H1 (cell line): ENCODE measurements around the gene RAB3GAP2. TPM values are rescaled to one million over a fixed set of nuclear protein-coding genes. Genes with fewer than 3 reads are reported as not detected.

Experiments
- CTCF ChIA-PET: fragments of 300-600 bp; sonication (Branson Sonifier 250); formaldehyde crosslinking; loops from one replicate; lab custom pipeline; 2021; ENCODE audit not compliant: partially characterized antibody; lab: Charles Lee
- POLR2A ChIA-PET: fragments of 300-600 bp; sonication (Branson Sonifier 250); formaldehyde crosslinking; loops from one replicate; lab custom pipeline; 2021; ENCODE audit warnings: inconsistent platforms; ENCODE audit not compliant: partially characterized antibody; lab: Charles Lee
- DNase-seq, 2 experiments: peaks; one replicate each; pipeline versions ENCODE4 v3.0.0 to v3.0.0-alpha.2; 2010 to 2022; ENCODE audit warnings: low spot score in 2 of 2, low read depth in 1 of 2, mixed read lengths in 1 of 2
- FAIRE-seq: peaks from 2 replicates; lab custom pipeline; 2011; peaks lifted over from hg19 to GRCh38; lab: Jason Lieb, UNC
- H2AFZ ChIP-seq: 2 replicates; pipeline ENCODE4 v1.8.1; 2012; ENCODE audit warnings: low read length, inconsistent platforms
- H2AK5ac ChIP-seq: 2 replicates; pipeline ENCODE4 v1.6.1; 2013; ENCODE audit warnings: low read depth, low read length
- H2BK120ac ChIP-seq: replicated peaks from 2 replicates; pipeline ENCODE3; 2013; ENCODE audit warnings: low read depth, low read length, inconsistent platforms
- H2BK12ac ChIP-seq: 2 replicates; pipeline ENCODE4 v1.6.1; 2013; ENCODE audit warnings: low read depth, low read length
- H2BK15ac ChIP-seq: 2 replicates; pipeline ENCODE4 v1.6.1; 2013; ENCODE audit warnings: low read length
- H2BK20ac ChIP-seq: 2 replicates; pipeline ENCODE4 v1.6.1; 2013; ENCODE audit warnings: low read length
- H2BK5ac ChIP-seq: 2 replicates; pipeline ENCODE4 v1.6.1; 2013; ENCODE audit warnings: low read depth, low read length
- H3K14ac ChIP-seq: 2 replicates; pipeline ENCODE4 v1.6.1; 2013; ENCODE audit warnings: inconsistent platforms; ENCODE audit not compliant: insufficient read length
- H3K18ac ChIP-seq: 2 replicates; pipeline ENCODE4 v1.6.1; 2013; ENCODE audit warnings: low read length; ENCODE audit errors: extremely low read depth
- H3K23ac ChIP-seq: 2 replicates; pipeline ENCODE4 v1.6.1; 2013; ENCODE audit warnings: inconsistent platforms; ENCODE audit not compliant: insufficient read length
- H3K23me2 ChIP-seq: 2 replicates; pipeline ENCODE4 v1.6.1; 2013; ENCODE audit warnings: low read depth, low read length
- H3K27ac ChIP-seq: 2 replicates; pipeline ENCODE4 v1.6.1; 2011; ENCODE audit warnings: low read depth, low read length, inconsistent platforms
- H3K27me3 ChIP-seq, 4 experiments: replicated peaks in 1 of 4; 1 replicate in 1 of 4; 2 replicates in 3 of 4; pipeline versions ENCODE4 v1.6.1 to v1.8.1; 2011 to 2013; ENCODE audit warnings: low read length in 3 of 4, mild to moderate bottlenecking in 3 of 4, inconsistent platforms in 2 of 4, mixed read lengths in 2 of 4, moderate library complexity in 1 of 4; ENCODE audit not compliant: control insufficient read depth in 3 of 4, insufficient read depth in 3 of 4; ENCODE audit errors: extremely low read depth in 1 of 4
- H3K36me3 ChIP-seq, 4 experiments: 2 replicates each; pipeline versions ENCODE4 v1.6.1 to v1.8.1; 2011 to 2013; ENCODE audit warnings: mild to moderate bottlenecking in 4 of 4, low read length in 3 of 4, moderate library complexity in 2 of 4, control low read depth in 1 of 4, inconsistent platforms in 1 of 4; ENCODE audit not compliant: insufficient read depth in 4 of 4, control insufficient read depth in 2 of 4
- H3K4ac ChIP-seq: replicated peaks from 2 replicates; pipeline ENCODE3; 2013; ENCODE audit warnings: low read length, low read depth, mixed read lengths, inconsistent platforms; ENCODE audit not compliant: insufficient read length
- H3K4me1 ChIP-seq, 4 experiments: replicated peaks in 1 of 4; 1 replicate in 1 of 4; 2 replicates in 3 of 4; pipeline versions ENCODE4 v1.6.1 to v1.8.1; 2011 to 2013; ENCODE audit warnings: low read length in 3 of 4, inconsistent platforms in 2 of 4, mixed read lengths in 1 of 4; ENCODE audit not compliant: insufficient read depth in 4 of 4, control insufficient read depth in 3 of 4
- H3K4me2 ChIP-seq, 2 experiments: 2 replicates each; pipeline versions ENCODE4 v1.6.1 to v1.8.1; 2011 to 2013; ENCODE audit warnings: low read depth in 2 of 2, low read length in 2 of 2, control low read depth in 1 of 2, inconsistent platforms in 1 of 2, mild to moderate bottlenecking in 1 of 2; ENCODE audit not compliant: insufficient read depth in 1 of 2
- H3K4me3 ChIP-seq, 4 experiments: fragments of 200-600, 300-600 bp in 1 of 4; sonication (generic), shearing (Covaris generic), sonication (Bioruptor Twin) in 1 of 4; 2 replicates each; pipeline versions ENCODE4 v1.5.1 to v1.8.1; 2011 to 2016; ENCODE audit warnings: low read length in 4 of 4, low read depth in 3 of 4, control low read depth in 2 of 4, inconsistent platforms in 2 of 4, mild to moderate bottlenecking in 2 of 4, mixed read lengths in 1 of 4, moderate library complexity in 1 of 4; ENCODE audit not compliant: insufficient read depth in 2 of 4; ENCODE audit errors: extremely low read depth in 1 of 4
- H3K56ac ChIP-seq: replicated peaks from 2 replicates; pipeline ENCODE3; 2013; ENCODE audit warnings: low read depth, mild to moderate bottlenecking, mixed read lengths, low read length, inconsistent platforms; ENCODE audit not compliant: insufficient read length
- H3K79me1 ChIP-seq: 2 replicates; pipeline ENCODE4 v1.6.1; 2013; ENCODE audit warnings: low read depth, low read length, control low read depth
- H3K79me2 ChIP-seq, 2 experiments: 2 replicates each; pipeline versions ENCODE4 v1.6.1 to v1.8.1; 2012 to 2013; ENCODE audit warnings: low read length in 2 of 2, mild to moderate bottlenecking in 2 of 2, inconsistent platforms in 1 of 2; ENCODE audit not compliant: insufficient read depth in 2 of 2, control insufficient read depth in 1 of 2
- H3K9ac ChIP-seq, 4 experiments: replicated peaks in 1 of 4; 1 replicate in 1 of 4; 2 replicates in 3 of 4; pipeline versions ENCODE4 v1.6.1 to v1.8.1; 2011 to 2013; ENCODE audit warnings: low read depth in 3 of 4, low read length in 3 of 4, control low read depth in 2 of 4, mild to moderate bottlenecking in 2 of 4, moderate library complexity in 2 of 4, inconsistent platforms in 1 of 4; ENCODE audit errors: extremely low read depth in 1 of 4
- H3K9me3 ChIP-seq, 2 experiments: 2 replicates each; pipeline versions ENCODE4 v1.6.1 to v1.8.1; 2012 to 2013; ENCODE audit warnings: mild to moderate bottlenecking in 2 of 2, moderate library complexity in 2 of 2, control low read depth in 1 of 2, inconsistent platforms in 1 of 2, low read depth in 1 of 2, low read length in 1 of 2, mixed read lengths in 1 of 2; ENCODE audit not compliant: insufficient read depth in 2 of 2
- H4K20me1 ChIP-seq, 2 experiments: replicated peaks in 1 of 2; 2 replicates each; pipeline versions ENCODE3 to v1.8.1; 2011 to 2013; ENCODE audit warnings: inconsistent platforms in 2 of 2, low read length in 2 of 2, mild to moderate bottlenecking in 1 of 2; ENCODE audit not compliant: insufficient read depth in 2 of 2, control insufficient read depth in 1 of 2
- H4K5ac ChIP-seq: 2 replicates; pipeline ENCODE4 v1.6.1; 2013; ENCODE audit warnings: low read length, low read depth, mixed read lengths, inconsistent platforms; ENCODE audit not compliant: insufficient read length
- H4K8ac ChIP-seq: 2 replicates; pipeline ENCODE4 v1.8.0; 2013; ENCODE audit warnings: mild to moderate bottlenecking, moderate library complexity, low read length, inconsistent platforms; ENCODE audit not compliant: insufficient read depth; ENCODE audit errors: extremely low read depth
- H4K91ac ChIP-seq: replicated peaks from 2 replicates; pipeline ENCODE3; 2013; ENCODE audit warnings: low read length, mixed read lengths, inconsistent platforms; ENCODE audit not compliant: insufficient read length
- NANOG ChIP-seq: IDR thresholded peaks from 2 replicates; pipeline ENCODE4 v1.6.1; 2011; ENCODE audit warnings: low read length, low read depth, mild to moderate bottlenecking, inconsistent platforms; ENCODE audit not compliant: insufficient read depth, poor library complexity, severe bottlenecking
- WGBS, 2 experiments: shearing (Covaris generic) in 1 of 2; methylation state at CpG; one replicate each; pipeline versions ENCODE4 v1.1.6 to v1.1.7; 2013 to 2015; ENCODE audit warnings: low lambda C conversion rate in 2 of 2, mixed read lengths in 2 of 2, inconsistent platforms in 1 of 2, low coverage in 1 of 2, missing lambda C conversion rate in 1 of 2; ENCODE audit not compliant: insufficient replicate concordance in 2 of 2, insufficient coverage in 1 of 2, insufficient read length in 1 of 2; ENCODE audit errors: extremely low coverage in 1 of 2, missing lambda C conversion rate in 1 of 2; 5-methylcytosine and 5-hydroxymethylcytosine counted together
- polyA plus RNA-seq, 7 experiments: library from polyadenylated mRNA; depleted of rRNA in 3 of 7; stranded (reverse) in 5 of 7; unstranded in 2 of 7; fragments of >200 nt in 5 of 7; fragments of 200-250 nt in 2 of 7; gene quantifications; 1 replicate in 5 of 7; 2 replicates in 1 of 7; 4 replicates in 1 of 7; pipeline versions ENCODE4 v1.2.1 to v1.2.3, GENCODE V29; 2011 to 2013; ENCODE audit warnings: missing spikeins in 2 of 7, mixed read lengths in 2 of 7
- total RNA-seq: library from RNA; stranded (reverse); fragmentation: NEBNext Ultra II Directional; extraction: Animal tissue kit (Norgen Biotek cat#: 25700); gene quantifications from 2 replicates; pipeline ENCODE4 v1.2.1, GENCODE V29; 2021
- TF ChIP-seq, protein P1 (sequence below): IDR thresholded peaks from 2 replicates; pipeline ENCODE4 v1.6.1; 2011; ENCODE audit warnings: low read length, improper control_type of control experiment

RAB3GAP2 gene
- total and polyA plus RNA-seq, 2 of the 8 experiments (the other 6 are each of a cell fraction or from before 2014, with no cell fraction given), result 19.7 to 52.7 TPM

DNA sequence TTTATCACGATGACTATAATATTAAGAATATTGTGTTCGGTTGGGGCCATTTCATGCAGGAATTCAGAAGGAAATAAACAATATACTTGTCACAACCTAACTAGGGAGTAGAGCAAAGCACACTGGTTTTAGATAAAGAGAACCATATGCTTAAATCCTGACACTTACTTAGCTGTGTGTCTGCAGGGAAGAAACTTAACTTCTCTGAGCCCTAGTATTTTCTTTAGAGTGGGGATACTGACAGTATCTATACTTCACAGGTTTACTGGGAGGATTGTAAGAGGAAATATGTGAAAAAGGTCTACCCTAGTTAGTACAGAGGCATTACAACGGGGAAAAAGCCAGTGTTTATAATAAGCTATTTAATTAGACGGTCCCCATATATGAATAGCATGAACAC lies 105.4 kb downstream of the RAB3GAP2 start:
- Histone ChIP-seq H2AFZ (no peak overlapping the region), H3K14ac (no peak overlapping the region), H2BK20ac (no peak overlapping the region), H3K23ac (no peak overlapping the region), H4K5ac (no peak overlapping the region), H2BK5ac (no peak overlapping the region), H3K4me1 (no peaks in the 10 kb centered on the region), H3K4ac (no peak overlapping the region), H3K27ac (no peak overlapping the region), H4K91ac (no peak overlapping the region), H3K9ac (no peak overlapping the region), H3K79me2 (no peaks in the 10 kb centered on the region), H3K18ac (no peak overlapping the region), H3K23me2 (no peaks in the 10 kb centered on the region), H3K36me3 (peaks cover 2 to 46% (median 34%) of the 10 kb centered on the region in 4 experiments), H4K8ac (no peak overlapping the region), H2AK5ac (no peak overlapping the region), H3K9me3 (no peaks in the 10 kb centered on the region), H3K27me3 (peaks cover 0 to 1% (median 0%) of the 10 kb centered on the region in 4 experiments; a peak in 1 of 7 replicates), H2BK120ac (no peak overlapping the region), H3K4me3 (no peak overlapping the region), H3K79me1 (no peaks in the 10 kb centered on the region), H3K56ac (no peak overlapping the region), H4K20me1 (no peaks in the 10 kb centered on the region), H2BK15ac (no peak overlapping the region), H3K4me2 (no peak overlapping the region), H2BK12ac (no peak overlapping the region)
- CTCF ChIA-PET, result no interaction called here
- FAIRE-seq (no peak), DNase-seq (no peak)
- POLR2A ChIA-PET, result no interaction called here
- 91% methylated on average over 4 of the region's 4 CpGs; no CpG with 5 or more reads in 1 of the 2 experiments for WGBS, 2 experiments
- TF ChIP-seq, protein P1, sequence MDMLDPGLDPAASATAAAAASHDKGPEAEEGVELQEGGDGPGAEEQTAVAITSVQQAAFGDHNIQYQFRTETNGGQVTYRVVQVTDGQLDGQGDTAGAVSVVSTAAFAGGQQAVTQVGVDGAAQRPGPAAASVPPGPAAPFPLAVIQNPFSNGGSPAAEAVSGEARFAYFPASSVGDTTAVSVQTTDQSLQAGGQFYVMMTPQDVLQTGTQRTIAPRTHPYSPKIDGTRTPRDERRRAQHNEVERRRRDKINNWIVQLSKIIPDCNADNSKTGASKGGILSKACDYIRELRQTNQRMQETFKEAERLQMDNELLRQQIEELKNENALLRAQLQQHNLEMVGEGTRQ, result no peak
- TF ChIP-seq NANOG, result no peak
